Fibroblast of villous mesenchyme (primary cell): Measurements from ENCODE around the gene LYPD5. TPM values are rescaled to one million over a fixed set of nuclear protein-coding genes. Genes with fewer than 3 reads are reported as not detected.
"Not testable (repeated sequence)": the region's sequence is repeated elsewhere in the genome, so short reads cannot be mapped to it uniquely, and the experiment has no call there.

Source experiments
- DNase-seq: peaks from one replicate; pipeline ENCODE4 v3.0.0-alpha.2; 2010; ENCODE audit warnings: low read depth
- H3K4me3 ChIP-seq: 2 replicates; pipeline ENCODE4 v1.5.1; 2011; ENCODE audit warnings: low read depth, mild to moderate bottlenecking, low read length
- total RNA-seq: library from RNA; depleted of rRNA; stranded (reverse); fragments of >200 nt; gene quantifications from 2 replicates; pipeline ENCODE4 v1.2.3, GENCODE V29; 2012
- TF ChIP-seq, protein P1 (sequence below): IDR thresholded peaks from 2 replicates; pipeline ENCODE4 v1.5.1; 2012; ENCODE audit warnings: low read depth, mild to moderate bottlenecking, low read length; ENCODE audit not compliant: insufficient read depth

The LYPD5 gene
- total RNA-seq, 1 donor, result 0.43 TPM

DNA sequence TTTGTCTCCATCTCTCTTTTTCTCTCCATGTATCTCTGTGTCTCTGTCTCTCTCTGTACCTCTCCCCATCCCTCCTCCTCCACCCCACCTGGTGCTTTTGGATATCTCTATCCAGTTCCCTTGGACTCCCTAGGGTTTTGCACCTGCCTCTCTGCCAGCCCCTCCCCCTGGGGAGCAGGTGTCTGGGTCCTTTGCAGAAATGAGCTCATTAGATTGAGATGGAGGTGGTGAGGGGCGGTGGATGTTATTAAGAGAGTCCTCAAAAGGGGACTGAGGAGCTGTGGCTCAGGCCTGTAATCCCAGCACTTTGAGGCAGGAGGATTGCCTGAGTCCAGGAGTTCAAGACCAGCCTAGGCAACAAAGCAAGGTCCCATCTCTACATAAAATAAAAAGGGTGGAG is 23.6 kb downstream of the LYPD5 start:
- TF ChIP-seq, protein P1, sequence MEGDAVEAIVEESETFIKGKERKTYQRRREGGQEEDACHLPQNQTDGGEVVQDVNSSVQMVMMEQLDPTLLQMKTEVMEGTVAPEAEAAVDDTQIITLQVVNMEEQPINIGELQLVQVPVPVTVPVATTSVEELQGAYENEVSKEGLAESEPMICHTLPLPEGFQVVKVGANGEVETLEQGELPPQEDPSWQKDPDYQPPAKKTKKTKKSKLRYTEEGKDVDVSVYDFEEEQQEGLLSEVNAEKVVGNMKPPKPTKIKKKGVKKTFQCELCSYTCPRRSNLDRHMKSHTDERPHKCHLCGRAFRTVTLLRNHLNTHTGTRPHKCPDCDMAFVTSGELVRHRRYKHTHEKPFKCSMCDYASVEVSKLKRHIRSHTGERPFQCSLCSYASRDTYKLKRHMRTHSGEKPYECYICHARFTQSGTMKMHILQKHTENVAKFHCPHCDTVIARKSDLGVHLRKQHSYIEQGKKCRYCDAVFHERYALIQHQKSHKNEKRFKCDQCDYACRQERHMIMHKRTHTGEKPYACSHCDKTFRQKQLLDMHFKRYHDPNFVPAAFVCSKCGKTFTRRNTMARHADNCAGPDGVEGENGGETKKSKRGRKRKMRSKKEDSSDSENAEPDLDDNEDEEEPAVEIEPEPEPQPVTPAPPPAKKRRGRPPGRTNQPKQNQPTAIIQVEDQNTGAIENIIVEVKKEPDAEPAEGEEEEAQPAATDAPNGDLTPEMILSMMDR, result no peak
- no peak overlapping the region for H3K4me3 ChIP-seq
- DNase-seq, result no peak

DNA sequence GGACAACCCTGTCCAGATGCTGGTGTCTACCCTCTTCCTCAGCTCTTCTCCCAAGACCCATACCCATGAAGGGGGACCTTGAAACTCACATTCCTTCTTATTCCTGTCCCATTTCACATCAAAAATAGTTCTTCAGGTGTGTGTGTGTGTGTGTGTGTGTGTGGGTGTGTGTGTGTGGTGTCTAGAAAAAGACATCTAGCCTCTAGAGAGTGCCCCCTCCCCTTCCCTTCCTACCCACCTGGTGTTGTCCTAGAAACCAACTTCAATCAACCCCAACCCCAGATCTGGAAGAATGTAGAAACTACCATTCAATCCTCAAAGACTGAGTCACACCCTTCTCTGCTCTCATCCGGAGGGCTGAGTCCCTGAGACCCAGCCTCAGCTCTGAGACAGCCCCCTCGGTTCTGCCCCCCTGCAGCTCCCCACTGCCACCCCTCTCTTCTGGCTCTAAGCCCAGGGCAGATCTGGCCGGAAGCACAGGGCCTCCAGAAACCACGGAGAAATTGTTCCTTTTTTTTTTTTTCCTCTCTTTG is 25.0 kb downstream of the LYPD5 start:
- TF ChIP-seq, protein P1, result no peak
- H3K4me3 ChIP-seq, result no peak overlapping the region
- no peak for DNase-seq

DNA sequence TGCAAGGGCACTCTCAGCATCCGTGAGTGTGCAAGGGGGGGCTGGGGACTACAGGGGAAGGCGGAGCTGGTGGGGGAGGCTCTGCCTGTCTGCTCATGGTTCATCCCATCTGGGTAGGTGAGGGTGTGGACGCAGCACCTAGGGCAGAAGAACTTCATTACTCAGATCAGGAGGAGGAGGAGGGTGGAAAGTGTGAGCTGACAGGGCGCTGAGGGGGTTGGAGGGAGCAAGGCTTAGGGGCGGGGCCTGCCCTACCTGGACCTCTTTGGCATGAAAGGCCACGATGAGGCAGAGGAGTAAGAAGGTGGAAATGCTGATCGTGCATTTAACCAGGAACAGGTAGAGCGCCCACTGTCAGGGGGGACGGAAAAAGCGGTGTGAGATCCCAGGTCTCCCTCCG is 26.0 kb downstream of the LYPD5 start:
- no peak for DNase-seq
- H3K4me3 ChIP-seq, result no peak overlapping the region
- TF ChIP-seq, protein P1, result no peak

DNA sequence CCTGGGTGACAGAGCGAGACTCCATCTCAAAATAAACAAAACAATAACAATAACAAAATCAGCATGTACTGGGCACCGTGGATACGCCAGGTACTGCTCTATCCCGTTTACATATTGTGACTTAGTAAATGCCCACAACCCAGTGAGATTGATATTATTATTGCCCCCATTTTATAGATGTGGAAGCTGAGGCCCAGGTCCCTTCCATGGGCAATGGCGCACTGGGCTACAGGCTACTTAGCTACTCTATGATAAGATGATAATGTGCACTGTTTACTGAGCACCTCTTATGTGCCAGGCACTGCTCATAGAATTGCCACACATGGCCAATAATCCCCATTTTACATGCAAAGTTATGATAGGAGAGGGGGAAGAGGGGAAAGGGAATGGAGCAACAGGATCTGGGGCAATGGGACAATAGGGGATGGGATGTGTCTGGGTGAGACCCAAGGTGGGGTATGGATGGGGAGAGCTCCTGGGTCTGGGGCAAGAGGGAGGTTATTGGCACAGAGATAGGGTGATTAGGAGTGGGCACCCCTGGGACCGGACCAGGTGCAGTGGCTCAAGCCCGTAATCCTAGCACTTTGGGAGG is 26.9 kb downstream of the LYPD5 start:
- TF ChIP-seq, protein P1, result no peak
- no peak overlapping the region for H3K4me3 ChIP-seq
- no peak for DNase-seq

DNA sequence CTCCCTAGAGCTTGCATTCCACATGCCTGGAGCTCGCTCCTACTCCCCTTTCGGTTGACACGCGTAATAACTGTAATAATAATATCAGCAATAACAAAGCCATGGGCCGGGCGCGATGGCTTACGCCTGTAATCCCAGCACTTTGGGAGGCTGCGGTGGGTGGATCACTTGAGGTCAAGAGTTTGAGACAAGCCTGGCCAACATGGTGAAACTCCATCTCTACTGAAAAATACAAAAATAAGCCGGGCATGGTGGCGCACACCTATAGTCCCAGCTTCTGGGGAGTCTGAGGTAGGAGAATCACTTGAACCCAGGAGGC is 27.3 kb downstream of the LYPD5 start:
- peak overlapping the region; percentile 26 for H3K4me3 ChIP-seq

DNA sequence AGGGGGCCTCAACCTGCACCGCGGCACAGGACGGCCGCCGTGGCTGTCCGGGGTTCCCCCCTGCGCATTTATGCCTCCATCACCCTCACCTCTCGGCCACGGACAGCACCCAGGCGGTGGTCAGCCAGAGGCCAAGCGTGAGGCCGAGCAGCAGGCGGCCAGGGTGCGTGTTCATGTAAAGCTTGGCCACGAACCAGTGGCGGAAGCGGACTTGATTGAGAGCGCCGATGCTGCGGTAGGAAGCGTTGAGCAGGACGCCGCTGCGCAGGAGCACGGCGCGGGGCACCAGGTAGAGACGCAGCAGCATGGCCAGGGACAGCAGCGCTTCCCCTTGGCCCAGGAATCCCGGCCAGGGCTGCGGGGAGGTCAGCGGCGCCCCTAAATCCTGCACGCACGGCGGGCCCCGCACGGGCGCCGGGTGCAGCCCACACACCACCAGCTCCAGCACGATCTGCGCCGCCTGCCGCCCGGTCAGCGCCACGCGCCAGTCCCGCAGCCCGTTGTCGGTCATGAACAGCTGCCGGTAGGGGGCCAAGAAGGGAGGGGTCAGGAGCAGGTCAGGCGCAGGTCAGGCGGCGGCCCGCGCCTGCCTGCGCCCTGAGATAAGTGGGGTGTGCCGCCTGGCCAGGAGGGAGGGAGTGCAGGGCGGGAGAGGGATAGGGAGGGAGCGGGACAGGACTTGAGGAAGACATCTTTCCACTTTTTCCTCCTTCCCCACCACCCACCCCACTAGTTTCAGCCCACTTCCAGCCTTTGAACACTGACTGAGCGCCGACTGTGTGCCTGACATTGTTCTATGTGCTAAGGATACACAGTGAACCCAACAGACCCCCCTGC is 27.9 kb downstream of the LYPD5 start:
- TF ChIP-seq, protein P1, result peak; percentile 82
- H3K4me3 ChIP-seq, result peak overlapping the region; percentile 26
- peak; percentile 72 for DNase-seq

More for the DNA sequence above, 27.3 kb downstream of the LYPD5 start:
- not testable (repeated sequence) for DNase-seq

DNA sequence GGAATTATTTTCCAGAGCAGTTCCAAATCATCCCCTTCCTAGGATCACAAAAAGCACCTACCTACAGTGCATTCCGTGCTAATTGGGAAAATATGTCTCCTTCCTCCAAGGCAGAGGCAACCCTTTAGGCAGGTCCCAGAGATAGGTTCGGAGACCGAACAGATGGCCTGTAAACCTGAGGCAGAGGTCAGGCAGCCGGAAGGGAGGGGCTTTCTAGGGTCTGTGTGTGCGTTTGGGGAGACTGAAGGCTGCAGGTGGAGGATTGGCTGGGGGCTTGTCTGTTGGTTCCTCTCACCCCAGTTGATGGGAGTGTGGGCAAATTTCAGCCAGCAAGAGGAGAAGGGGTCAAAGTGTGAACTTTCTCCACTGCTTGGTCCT is 28.5 kb downstream of the LYPD5 start:
- TF ChIP-seq, protein P1, result no peak
- H3K4me3 ChIP-seq, result no peak overlapping the region
- DNase-seq, result no peak
